ENCODE results near the gene PGAM2. TPM values are rescaled to one million over a fixed set of nuclear protein-coding genes. Genes with fewer than 3 reads are reported as not detected.

PGAM2 gene
- total and polyA plus RNA-seq, 2 of the 4 experiments (the other 2 are of a cell fraction) = not detected

DNA sequence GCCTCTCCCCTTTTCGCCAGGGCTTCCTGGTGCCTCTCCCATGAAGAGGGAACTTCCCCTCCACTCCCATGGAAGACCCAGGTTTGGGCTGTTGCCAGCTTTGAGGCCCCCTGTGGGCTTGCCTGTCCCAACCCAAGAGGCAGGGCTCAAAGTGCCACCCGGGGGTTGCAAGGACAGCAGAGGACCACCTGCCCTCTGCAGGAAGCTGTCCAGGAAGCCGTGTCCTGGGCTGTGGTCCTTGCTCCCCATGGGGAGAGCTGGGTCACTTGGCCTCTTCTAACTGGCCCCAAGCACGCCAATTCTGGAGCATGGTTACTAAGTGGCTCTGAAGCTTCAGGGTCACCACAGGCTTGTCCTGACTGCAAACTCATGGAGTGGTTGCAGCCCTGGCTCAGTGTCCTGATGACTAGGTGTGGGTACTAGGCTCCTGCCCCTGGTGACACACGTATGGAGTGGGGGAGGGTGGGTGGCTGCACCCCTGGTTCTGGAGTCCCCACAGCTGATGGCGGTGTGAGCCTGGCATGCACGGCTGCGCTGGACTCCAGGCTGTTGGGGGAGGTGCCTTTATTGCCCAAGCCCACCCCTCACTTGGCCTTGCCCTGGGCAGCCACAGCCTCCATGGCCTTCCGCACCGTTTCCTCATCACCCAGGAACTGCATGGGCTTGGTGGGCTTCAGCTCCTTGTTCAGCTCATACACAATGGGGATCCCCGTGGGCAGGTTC is 3.0 kb downstream of the PGAM2 start:
- H3K79me1 ChIP-seq (ENCODE audit: low read depth in 1 of 2, low read length in 2 of 2) = 0 out of 4 replicates have a peak, but pooled peaks cover under 1 to 4% of the 10 kb centered on the region in 2 experiments
- ChIA-PET POLR2A (ENCODE audit: unreplicated experiment) (no interaction called here), CTCF (no interaction called here)
- WGBS, 2 experiments (ENCODE audit: extremely low coverage in 2 of 2, insufficient read length in 1 of 2) = 81% methylated on average over 3 of the region's 11 CpGs; no CpG with 5 or more reads in 1 of the 2 experiments
- H3K56ac ChIP-seq (ENCODE audit: extremely low read depth, insufficient read depth, low read length) = no peak overlapping the region
- intact Hi-C loops (cut with micrococcal nuclease) = no loop called here
- no peak overlapping the region for H2BK20ac ChIP-seq (ENCODE audit: low read depth, low read length)
- no peak overlapping the region for H3K4me3 ChIP-seq (ENCODE audit: insufficient read depth, low read depth, low read length)
- H3K9ac ChIP-seq (ENCODE audit: low read depth, low read length) = no peak overlapping the region
- TF ChIP-seq CEBPB (IDR thresholded peaks at IDR 0.05; ENCODE audit: low read depth, low read length) (no peak), BHLHE40 (IDR thresholded peaks at IDR 0.05; ENCODE audit: low read depth, low read length) (no peak), MAFK (IDR thresholded peaks at IDR 0.05; ENCODE audit: low read depth, low read length) (no peak), FOS (IDR thresholded peaks at IDR 0.05; ENCODE audit: low read depth, low read length) (no peak), SMC3 (IDR thresholded peaks at IDR 0.05; ENCODE audit: low read depth, low read length) (no peak), RCOR1 (IDR thresholded peaks at IDR 0.05; ENCODE audit: insufficient replicate concordance, low read length) (no peak), MAZ (IDR thresholded peaks at IDR 0.05; ENCODE audit: borderline replicate concordance, low read depth, low read length) (no peak), MXI1 (IDR thresholded peaks at IDR 0.05; ENCODE audit: borderline replicate concordance, low read depth, low read length) (no peak), RFX5 (IDR thresholded peaks at IDR 0.05; ENCODE audit: low read depth, low read length) (no peak), CHD1 (IDR thresholded peaks at IDR 0.05; ENCODE audit: low read depth, low read length) (no peak), NFE2L2 (IDR thresholded peaks at IDR 0.05; ENCODE audit: low read depth, low read length) (no peak)
- TF ChIP-seq, protein P1, sequence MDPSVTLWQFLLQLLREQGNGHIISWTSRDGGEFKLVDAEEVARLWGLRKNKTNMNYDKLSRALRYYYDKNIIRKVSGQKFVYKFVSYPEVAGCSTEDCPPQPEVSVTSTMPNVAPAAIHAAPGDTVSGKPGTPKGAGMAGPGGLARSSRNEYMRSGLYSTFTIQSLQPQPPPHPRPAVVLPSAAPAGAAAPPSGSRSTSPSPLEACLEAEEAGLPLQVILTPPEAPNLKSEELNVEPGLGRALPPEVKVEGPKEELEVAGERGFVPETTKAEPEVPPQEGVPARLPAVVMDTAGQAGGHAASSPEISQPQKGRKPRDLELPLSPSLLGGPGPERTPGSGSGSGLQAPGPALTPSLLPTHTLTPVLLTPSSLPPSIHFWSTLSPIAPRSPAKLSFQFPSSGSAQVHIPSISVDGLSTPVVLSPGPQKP (IDR thresholded peaks at IDR 0.05; ENCODE audit: borderline replicate concordance, low read depth, low read length) = no peak
- TF ChIP-seq, protein P2, sequence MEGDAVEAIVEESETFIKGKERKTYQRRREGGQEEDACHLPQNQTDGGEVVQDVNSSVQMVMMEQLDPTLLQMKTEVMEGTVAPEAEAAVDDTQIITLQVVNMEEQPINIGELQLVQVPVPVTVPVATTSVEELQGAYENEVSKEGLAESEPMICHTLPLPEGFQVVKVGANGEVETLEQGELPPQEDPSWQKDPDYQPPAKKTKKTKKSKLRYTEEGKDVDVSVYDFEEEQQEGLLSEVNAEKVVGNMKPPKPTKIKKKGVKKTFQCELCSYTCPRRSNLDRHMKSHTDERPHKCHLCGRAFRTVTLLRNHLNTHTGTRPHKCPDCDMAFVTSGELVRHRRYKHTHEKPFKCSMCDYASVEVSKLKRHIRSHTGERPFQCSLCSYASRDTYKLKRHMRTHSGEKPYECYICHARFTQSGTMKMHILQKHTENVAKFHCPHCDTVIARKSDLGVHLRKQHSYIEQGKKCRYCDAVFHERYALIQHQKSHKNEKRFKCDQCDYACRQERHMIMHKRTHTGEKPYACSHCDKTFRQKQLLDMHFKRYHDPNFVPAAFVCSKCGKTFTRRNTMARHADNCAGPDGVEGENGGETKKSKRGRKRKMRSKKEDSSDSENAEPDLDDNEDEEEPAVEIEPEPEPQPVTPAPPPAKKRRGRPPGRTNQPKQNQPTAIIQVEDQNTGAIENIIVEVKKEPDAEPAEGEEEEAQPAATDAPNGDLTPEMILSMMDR (conservative IDR thresholded peaks at IDR 0.05; ENCODE audit: low read depth, low read length) = no peak
- TF ChIP-seq, protein P3, sequence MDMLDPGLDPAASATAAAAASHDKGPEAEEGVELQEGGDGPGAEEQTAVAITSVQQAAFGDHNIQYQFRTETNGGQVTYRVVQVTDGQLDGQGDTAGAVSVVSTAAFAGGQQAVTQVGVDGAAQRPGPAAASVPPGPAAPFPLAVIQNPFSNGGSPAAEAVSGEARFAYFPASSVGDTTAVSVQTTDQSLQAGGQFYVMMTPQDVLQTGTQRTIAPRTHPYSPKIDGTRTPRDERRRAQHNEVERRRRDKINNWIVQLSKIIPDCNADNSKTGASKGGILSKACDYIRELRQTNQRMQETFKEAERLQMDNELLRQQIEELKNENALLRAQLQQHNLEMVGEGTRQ (IDR thresholded peaks at IDR 0.05; ENCODE audit: low read depth, low read length) = no peak
- no peaks in the 10 kb centered on the region for H3K9me1 ChIP-seq (ENCODE audit: insufficient read depth, low read length)
- DNase-seq (no peak), ATAC-seq (ENCODE audit: low read depth) (no peak)
- no peak overlapping the region for H2BK120ac ChIP-seq (ENCODE audit: low read depth, low read length)
- H3K27me3 ChIP-seq (ENCODE audit: control insufficient read depth, insufficient read depth, low read length) = no peaks in the 10 kb centered on the region
- no peak overlapping the region for H2AFZ ChIP-seq (replicated peaks; ENCODE audit: low read length, poor library complexity)
- no peak overlapping the region for H2AK5ac ChIP-seq (ENCODE audit: low read depth, low read length)
- H3K27ac ChIP-seq (ENCODE audit: insufficient read depth, low read length) = no peak overlapping the region
- no peak overlapping the region for H4K5ac ChIP-seq (ENCODE audit: low read depth, low read length)
- no TSS peak for BruUV-seq (replicated peaks)
- H3K18ac ChIP-seq (ENCODE audit: low read depth, low read length) = no peak overlapping the region
- H3K4me1 ChIP-seq (ENCODE audit: control insufficient read depth, insufficient read depth, low read length) = peaks cover 7% of the 10 kb centered on the region
- no peak overlapping the region for H2BK15ac ChIP-seq (ENCODE audit: low read depth, low read length)
- no peak overlapping the region for H3K23ac ChIP-seq (ENCODE audit: low read depth, low read length)
- H3K36me3 ChIP-seq (ENCODE audit: control insufficient read depth, insufficient read depth, low read length) = peaks cover 47% of the 10 kb centered on the region
- no peaks in the 10 kb centered on the region for H3K9me3 ChIP-seq (ENCODE audit: control insufficient read depth, insufficient read depth, low read length)
- H4K20me1 ChIP-seq (ENCODE audit: insufficient read depth, low read length) = peaks cover 30% of the 10 kb centered on the region
- H3K14ac ChIP-seq (replicated peaks; ENCODE audit: low read depth, low read length) = no peak overlapping the region
- no peak overlapping the region for H2BK5ac ChIP-seq (ENCODE audit: low read depth, low read length, poor library complexity, severe bottlenecking)
- in situ Hi-C loops (cut with MboI; ENCODE audit: low sequenced_read_pairs) = no loop called here
- H4K8ac ChIP-seq (ENCODE audit: low read depth in 2 of 2, low read length in 2 of 2) = no peak overlapping the region
- H4K91ac ChIP-seq (ENCODE audit: insufficient read depth, low read depth, low read length) = no peak overlapping the region
- no peak overlapping the region for H3K4ac ChIP-seq (ENCODE audit: low read depth, low read length)
- no peak overlapping the region for H3K4me2 ChIP-seq (ENCODE audit: low read depth, low read length)
- dilution Hi-C loops (cut with HindIII; ENCODE audit: low sequenced_read_pairs, unreplicated experiment) = no loop called here
- H2AK9ac ChIP-seq (replicated peaks; ENCODE audit: low read depth, low read length, poor library complexity) = peak overlapping the region; percentile 15
